ENCODE data around the gene SLC12A8.

DNA sequence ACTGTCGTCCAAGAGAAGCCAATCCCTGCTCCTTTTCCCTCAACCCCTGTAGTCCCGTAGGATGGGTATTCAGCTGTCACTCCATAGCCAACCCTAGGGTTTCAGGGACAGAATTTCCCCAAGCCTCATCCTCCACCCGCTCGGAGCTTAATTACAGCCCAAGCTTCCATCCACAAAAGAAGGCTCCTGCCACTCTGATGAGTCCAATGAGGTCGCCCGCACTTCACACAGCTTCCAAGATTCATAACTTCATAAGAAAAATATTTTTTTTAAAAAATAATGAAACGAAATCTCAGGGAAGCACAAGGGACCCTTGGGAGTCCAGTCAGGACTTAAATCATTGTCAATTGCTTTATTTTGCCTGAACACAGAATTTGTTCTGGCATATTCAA lies 75.6 kb downstream of the SLC12A8 start:
- TF ChIP-seq, protein P1, sequence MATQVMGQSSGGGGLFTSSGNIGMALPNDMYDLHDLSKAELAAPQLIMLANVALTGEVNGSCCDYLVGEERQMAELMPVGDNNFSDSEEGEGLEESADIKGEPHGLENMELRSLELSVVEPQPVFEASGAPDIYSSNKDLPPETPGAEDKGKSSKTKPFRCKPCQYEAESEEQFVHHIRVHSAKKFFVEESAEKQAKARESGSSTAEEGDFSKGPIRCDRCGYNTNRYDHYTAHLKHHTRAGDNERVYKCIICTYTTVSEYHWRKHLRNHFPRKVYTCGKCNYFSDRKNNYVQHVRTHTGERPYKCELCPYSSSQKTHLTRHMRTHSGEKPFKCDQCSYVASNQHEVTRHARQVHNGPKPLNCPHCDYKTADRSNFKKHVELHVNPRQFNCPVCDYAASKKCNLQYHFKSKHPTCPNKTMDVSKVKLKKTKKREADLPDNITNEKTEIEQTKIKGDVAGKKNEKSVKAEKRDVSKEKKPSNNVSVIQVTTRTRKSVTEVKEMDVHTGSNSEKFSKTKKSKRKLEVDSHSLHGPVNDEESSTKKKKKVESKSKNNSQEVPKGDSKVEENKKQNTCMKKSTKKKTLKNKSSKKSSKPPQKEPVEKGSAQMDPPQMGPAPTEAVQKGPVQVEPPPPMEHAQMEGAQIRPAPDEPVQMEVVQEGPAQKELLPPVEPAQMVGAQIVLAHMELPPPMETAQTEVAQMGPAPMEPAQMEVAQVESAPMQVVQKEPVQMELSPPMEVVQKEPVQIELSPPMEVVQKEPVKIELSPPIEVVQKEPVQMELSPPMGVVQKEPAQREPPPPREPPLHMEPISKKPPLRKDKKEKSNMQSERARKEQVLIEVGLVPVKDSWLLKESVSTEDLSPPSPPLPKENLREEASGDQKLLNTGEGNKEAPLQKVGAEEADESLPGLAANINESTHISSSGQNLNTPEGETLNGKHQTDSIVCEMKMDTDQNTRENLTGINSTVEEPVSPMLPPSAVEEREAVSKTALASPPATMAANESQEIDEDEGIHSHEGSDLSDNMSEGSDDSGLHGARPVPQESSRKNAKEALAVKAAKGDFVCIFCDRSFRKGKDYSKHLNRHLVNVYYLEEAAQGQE (IDR thresholded peaks at IDR 0.05; ENCODE audit: unreplicated experiment), result no peak
- TF ChIP-seq EZH2phosphoT487 (IDR thresholded peaks at IDR 0.05; ENCODE audit: unreplicated experiment), result no peak
